ENCODE measurements around the gene TLE4.

The TLE4 gene

DNA sequence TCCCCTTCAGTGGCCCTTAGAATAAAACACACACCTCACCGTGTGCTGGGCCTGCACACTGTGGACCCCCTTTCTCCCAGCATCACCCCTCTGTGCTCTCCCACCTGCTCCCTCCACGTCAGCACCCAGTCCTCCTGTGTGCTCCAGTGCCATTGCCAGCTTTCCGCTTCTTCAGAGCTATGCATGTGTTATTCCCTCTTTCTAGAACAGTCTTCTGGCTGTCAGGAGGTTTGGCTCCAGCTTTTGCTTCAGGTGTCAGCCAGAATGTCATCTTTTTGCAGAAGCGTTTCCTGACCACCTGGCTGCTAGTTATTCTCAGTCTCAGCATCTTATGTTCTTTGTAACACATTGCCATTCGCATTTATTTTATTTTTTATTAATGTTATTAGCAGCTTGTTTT is 119.7 kb downstream of the TLE4 start:
- DNase-seq (ENCODE audit: low spot score), result no peak

GRCh38 chr9:79692857-79693571 is 121.2 kb downstream of the TLE4 start:
- no peak for DNase-seq (ENCODE audit: low spot score)

DNA sequence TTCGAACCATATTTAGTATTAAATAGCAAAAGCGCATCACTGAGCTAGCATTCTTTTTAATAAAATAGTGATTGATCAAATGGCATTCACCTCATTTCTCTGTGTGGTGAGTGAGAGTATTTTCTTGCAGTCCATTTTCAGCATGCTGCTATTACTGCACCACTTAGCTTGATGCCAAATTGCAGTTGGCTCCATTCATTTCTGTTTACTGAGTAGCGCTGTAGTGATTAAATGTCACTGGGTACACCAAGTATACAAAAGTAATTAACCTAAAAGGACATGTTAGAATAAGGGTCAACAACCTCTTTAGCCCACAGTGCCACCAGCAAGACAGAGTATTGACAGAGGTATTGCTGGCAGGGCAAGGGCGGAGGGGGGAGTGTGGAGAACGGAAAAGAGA is 122.0 kb downstream of the TLE4 start:
- DNase-seq (ENCODE audit: low spot score), result no peak

- no peak for DNase-seq (ENCODE audit: low spot score)
Measured at GRCh38 chr9:79694208-79694607, 122.4 kb downstream of the TLE4 start.

DNA sequence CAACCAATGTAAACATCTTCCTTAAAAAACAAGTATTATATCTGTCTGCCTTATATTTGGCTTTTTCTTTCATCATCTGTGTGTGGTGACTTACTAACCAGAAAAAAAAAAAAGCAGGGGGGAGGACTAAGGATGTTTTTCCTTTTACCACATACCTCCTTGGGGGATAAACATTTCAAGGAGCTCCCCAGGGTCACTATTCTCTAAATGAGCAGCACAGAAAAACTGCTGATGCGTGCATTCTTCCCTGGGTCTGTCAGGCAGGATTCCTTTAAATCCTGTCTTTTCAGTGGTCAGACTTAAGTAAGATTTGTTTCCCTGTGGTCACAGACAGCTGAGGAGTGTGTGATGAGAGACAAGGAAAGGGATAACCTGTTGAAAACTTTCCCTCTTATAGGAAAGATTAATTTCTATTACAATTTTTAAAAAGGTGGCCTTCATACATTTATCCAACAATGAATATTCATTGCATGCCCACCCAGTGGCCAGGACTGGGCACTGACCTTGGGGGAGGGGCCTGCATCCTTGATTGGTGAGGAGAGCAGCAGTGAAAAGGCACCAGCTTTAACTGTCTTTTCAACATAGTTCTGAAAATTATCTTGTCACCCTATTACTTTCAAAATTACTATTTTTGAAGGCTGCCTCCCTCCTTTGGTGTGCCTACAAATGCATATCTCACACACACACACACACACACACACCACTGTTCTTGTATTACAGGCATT is 123.1 kb downstream of the TLE4 start:
- no peak for DNase-seq (ENCODE audit: low spot score)

GRCh38 chr9:79695531-79696175 is 123.9 kb downstream of the TLE4 start:
- no peak for DNase-seq (ENCODE audit: low spot score)

DNA sequence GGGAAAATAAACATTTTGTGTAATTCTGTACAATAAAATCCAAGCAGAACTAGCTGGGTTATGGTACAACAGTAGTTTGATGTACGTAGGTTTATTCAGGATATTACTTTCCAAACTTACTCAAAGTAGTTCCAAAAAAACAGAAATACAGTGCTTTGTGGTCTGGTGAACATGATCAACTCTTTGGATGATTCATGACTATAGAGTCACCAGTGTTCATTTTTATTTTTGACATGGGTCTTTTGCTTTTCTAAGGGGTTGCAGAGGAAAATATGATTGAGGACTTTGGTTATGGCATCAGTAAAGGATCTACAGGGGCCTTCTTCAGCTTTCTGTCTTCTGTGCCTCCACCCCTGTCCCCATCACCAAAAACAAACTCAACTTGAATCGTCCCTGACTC is 127.2 kb downstream of the TLE4 start:
- no peak for DNase-seq (ENCODE audit: low spot score)

- DNase-seq (ENCODE audit: low spot score), result no peak
Measured at GRCh38 chr9:79699479-79699878, 127.7 kb downstream of the TLE4 start.

DNA sequence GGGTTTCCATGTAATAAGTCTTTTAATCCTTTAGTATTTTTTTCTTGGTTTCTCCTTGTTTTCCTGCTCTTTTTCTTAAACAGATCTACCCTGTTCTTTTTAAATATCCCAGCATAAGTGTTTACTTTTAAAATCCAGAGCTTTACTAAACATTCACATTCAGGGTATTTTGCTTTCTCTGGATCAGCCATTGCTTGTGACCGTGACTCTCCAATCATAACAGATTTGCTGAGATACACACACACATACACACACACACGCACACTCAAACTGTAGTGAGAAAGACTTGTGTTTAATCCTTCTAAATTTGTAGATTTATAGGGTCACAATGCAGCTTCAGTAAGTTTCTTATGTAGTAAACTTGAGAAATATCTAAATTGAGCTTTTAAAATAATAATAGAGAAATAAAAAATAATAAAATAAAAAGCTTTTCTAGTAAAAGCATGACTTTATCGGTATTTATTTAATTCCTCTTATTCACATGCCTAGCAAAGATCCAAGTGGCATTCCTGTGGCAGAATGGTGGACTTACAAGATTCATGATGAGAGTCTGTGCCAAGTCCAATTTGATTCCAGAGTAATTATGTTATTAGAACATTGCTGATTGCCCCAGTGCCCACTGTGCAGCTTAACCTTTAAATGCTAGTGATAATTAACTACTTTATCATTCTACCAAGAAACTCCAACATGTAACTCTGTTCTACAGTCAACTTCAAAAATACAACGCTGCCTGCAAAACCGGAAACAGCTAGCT is 129.0 kb downstream of the TLE4 start:
- no peak for DNase-seq (ENCODE audit: low spot score)

DNA sequence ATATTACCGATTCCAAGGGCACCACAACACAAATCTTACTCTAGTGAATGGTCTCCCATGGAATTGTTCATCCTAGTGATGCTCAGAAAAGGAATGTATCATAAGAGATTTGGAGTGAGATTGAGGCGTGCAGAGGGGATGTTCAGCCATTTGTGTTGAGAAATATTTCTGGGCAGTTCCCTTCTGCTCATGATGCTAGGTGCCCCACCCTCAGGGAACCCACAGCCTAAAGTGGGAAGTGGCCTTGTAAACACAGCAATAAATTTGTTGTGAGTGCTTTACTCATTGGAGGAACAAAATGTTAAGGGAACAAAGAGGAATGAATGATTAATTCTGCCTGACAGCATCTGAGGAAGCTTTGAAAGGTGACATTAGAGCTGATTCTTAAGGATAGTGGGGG is 129.9 kb downstream of the TLE4 start:
- DNase-seq (ENCODE audit: low spot score), result no peak

GRCh38 chr9:79705704-79706103 is 133.9 kb downstream of the TLE4 start:
- DNase-seq (ENCODE audit: low spot score), result no peak

GRCh38 chr9:79706512-79706911 is 134.7 kb downstream of the TLE4 start:
- DNase-seq (ENCODE audit: low spot score), result no peak

DNA sequence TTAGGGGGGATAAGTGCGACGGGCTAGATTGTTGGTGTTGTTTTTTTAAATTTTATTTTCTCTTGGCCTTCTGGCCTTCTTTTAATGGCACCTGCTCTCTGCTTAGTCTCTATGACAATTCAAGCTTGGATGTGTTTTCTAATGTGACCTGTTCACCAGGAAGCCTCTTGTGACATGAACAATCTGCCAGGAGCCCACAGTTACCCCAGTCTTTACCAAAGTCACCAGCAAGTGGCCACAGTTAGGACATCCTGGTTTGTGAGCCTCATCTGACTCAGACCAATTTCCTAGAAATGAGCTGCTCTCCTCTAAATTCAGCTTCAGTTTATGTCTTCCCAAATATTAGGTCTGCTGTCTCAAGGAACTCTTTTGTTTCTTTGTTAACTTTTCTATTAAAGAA is 135.8 kb downstream of the TLE4 start:
- no peak for DNase-seq (ENCODE audit: low spot score)

DNA sequence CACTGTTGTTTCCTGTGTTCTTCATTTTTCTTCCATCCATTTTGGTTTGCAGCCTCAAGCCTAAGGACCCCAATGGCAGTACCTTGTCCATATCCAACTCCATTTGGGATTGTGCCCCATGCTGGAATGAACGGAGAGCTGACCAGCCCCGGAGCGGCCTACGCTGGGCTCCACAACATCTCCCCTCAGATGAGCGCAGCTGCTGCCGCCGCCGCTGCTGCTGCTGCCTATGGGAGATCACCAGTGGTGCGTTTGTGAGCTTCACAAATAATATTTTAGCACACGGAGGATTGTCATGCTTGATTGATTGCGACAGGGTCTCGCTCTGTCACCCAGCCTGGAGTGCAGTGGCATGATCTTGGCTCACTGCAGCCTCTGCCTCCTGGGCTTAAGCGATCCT is 136.8 kb downstream of the TLE4 start:
- no peak for DNase-seq (ENCODE audit: low spot score)

DNA sequence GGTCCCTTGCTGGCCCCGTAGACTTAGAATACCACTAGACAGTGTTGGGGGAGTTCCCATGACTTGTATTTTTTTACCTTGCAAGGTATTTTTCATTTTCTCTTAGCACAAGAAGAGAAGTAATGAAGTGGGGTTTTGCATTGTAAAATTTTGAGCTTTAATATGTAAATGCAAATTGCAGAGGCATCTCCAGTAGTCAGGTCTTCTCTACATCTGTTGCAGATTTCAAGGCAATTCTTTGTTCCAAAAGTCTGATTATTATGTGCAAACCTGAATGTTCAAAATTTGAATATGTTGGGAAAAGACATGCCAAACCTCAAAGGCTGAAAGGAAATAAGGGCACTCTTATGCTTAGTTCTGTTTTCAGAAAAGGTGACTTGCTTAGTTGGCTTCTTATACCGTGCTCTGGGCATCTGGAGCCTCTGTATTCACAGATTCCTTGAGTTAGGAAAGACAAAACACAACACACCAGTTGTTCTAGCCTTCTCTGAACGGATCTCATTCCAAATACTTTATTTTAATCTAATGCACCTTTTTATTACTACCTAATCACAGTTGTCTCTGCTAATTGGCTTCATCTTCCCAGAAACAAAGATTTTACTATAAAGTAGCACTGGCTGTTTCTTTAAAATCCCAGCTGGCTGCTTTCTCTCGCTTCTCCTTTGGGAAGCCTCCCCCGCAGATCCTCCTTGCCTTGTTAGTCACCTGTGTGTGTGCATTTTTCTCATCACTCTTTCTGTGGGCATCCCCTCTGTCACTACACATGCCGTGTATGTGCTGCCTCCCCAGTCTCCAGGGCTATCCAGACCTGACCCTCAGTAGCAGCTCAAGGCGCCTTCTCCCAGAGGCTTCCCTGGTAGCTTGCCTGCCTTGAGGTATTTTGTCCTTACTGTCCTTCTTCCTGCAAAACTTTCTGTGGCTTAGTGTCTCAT is 138.2 kb downstream of the TLE4 start:
- no peak for DNase-seq (ENCODE audit: low spot score)

- no peak for DNase-seq (ENCODE audit: low spot score)
Measured at GRCh38 chr9:79711874-79712273, 140.1 kb downstream of the TLE4 start.

DNA sequence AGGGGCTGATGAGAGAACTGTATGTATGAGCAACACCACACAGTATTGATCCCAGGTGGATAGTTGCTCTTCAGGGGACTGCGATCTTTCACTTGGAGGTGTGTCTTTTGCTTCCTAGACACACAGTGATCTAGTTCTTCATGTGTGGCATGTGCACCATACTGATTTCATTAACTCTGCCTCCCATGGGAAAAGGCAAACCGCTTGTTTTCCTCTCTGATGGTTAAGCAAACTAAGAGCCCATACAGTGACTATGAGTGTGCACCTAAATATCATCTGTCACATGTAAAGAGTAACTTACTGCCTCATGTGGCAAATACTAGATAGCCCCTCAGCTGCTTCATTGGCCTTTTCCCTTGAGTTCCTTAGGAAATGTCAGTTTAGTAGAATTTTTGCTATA is 147.3 kb downstream of the TLE4 start:
- DNase-seq (ENCODE audit: low spot score), result no peak

DNA sequence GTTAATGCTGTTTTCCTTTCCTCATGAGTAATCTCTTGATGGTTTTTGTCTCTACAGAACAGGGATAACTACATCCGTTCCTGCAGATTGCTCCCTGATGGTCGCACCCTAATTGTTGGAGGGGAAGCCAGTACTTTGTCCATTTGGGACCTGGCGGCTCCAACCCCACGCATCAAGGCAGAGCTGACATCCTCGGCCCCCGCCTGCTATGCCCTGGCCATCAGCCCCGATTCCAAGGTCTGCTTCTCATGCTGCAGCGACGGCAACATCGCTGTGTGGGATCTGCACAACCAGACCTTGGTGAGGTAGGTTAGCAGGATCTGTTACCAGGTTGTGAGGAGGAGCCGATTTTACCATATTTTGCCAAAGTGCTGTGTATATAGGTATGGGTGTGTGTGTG is 148.2 kb downstream of the TLE4 start:
- DNase-seq (ENCODE audit: low spot score), result no peak

DNA sequence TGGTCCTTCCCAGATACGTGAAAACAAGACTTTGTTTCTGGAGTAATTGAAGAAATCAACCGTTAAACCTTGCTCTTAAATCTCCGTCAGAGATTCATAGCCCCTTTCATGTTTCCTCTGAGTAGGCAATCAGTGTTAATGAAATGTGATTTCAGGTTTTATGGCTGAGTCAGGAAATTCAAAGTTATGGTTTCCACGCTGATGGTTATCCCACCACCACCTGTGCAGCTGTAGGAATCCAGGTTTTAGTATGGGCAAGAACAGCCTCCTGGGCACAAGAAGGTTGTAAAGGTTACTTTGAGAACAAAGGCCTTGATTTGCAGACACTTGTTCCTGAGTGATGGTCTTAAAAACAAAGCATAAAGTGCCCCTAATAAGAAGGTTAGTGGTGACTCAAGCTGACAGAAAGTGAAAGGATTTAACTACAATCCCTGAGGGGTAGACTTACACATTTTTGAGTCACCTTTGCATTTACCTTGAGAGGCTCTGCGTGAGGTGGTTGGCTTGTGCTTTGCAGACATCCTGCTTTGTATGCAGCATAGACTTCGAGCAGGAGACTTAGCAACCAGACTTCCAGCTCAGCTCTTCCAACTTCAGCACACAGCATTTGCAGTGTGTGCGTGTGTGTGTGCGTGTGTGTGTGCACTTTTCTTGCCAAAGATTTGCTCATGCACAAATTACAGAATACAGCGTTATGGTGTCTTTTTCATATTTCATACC is 159.6 kb downstream of the TLE4 start:
- no peak for DNase-seq (ENCODE audit: low spot score)

DNA sequence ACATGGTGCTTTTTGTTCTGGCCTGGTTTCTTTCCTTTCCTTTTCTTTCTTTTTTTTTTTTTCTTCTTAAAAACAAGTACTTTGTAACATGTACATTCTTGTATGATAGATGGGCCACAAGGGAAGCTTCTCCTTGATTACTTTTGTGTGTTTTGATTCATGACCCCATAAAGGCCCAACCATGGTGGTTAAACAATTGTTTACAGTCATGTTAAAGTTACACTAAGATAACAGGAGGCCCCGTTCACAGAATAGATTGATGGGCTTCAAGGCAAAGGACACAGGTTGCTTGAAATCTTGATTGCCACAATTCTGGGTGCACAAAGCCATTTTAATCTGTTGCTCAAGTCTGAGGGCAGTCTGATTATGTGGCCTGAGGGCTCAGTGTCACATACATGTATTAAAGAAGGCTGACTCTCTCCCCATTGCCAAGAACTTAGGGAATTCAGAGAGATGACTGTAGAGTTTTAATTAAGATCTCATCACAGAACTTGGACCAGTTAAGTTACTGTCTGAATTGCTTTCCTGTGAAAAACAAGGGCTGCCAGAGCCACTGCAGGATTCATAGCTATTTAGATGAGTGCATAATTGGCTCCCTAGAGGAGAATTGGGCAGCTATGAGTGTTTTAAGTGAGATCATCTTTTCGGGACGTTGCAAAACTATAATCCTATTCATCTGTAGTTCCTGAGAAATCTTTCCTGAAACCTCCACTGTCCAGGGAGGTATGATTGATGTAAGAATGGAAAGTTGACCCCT is 163.4 kb downstream of the TLE4 start:
- DNase-seq (ENCODE audit: low spot score), result no peak
